IPS-15b (cell line): ENCODE measurements around the gene OXLD1.

Experiments used
- H3K27me3 ChIP-seq: one replicate; pipeline ENCODE4 v1.6.1; 2013; ENCODE audit warnings: low read length; ENCODE audit not compliant: control insufficient read depth, insufficient read depth
- H3K36me3 ChIP-seq: one replicate; pipeline ENCODE4 v1.6.1; 2013; ENCODE audit warnings: low read length; ENCODE audit not compliant: control insufficient read depth, insufficient read depth
- H3K4me1 ChIP-seq: one replicate; pipeline ENCODE4 v1.6.1; 2013; ENCODE audit warnings: mild to moderate bottlenecking, low read length; ENCODE audit not compliant: control insufficient read depth, insufficient read depth
- H3K4me3 ChIP-seq: one replicate; pipeline ENCODE4 v1.5.1; 2013; ENCODE audit warnings: low read depth, low read length
- H3K9ac ChIP-seq: one replicate; pipeline ENCODE4 v1.6.1; 2013; ENCODE audit warnings: low read depth, mild to moderate bottlenecking, low read length
- H3K9me3 ChIP-seq: one replicate; pipeline ENCODE4 v1.6.1; 2013; ENCODE audit warnings: mild to moderate bottlenecking, low read length; ENCODE audit not compliant: control insufficient read depth, insufficient read depth

Gene OXLD1

GRCh38 chr17:81666342-81667191 is at the start of gene OXLD1, which contains the start of gene CCDC137:
TSS of gene OXLD1 (minus strand) at chr17:81666605. CDS start at chr17:81666577, 28 bp downstream.
TSS of gene CCDC137 (plus strand) at chr17:81666737. CDS start at chr17:81666767, 30 bp downstream.
- Histone ChIP-seq H3K4me1 (peaks cover 4% of the 10 kb centered on the region), H3K36me3 (peaks cover 31% of the 10 kb centered on the region), H3K9me3 (no peaks in the 10 kb centered on the region), H3K27me3 (no peaks in the 10 kb centered on the region), H3K9ac (peak within 1 kb of the TSS; percentile 89), H3K4me3 (peak within 1 kb of the TSS; percentile 96)

- Histone ChIP-seq H3K9ac (no peak overlapping the region), H3K4me3 (no peak overlapping the region), H3K9me3 (no peaks in the 10 kb centered on the region), H3K4me1 (peaks cover 2% of the 10 kb centered on the region), H3K36me3 (peaks cover 36% of the 10 kb centered on the region), H3K27me3 (no peaks in the 10 kb centered on the region)
Measured at GRCh38 chr17:81715107-81715871, 48.9 kb upstream of the OXLD1 start.

- Histone ChIP-seq H3K9me3 (no peaks in the 10 kb centered on the region), H3K4me3 (no peak overlapping the region), H3K9ac (no peak overlapping the region), H3K36me3 (peaks cover 35% of the 10 kb centered on the region), H3K27me3 (no peaks in the 10 kb centered on the region), H3K4me1 (peaks cover 2% of the 10 kb centered on the region)
Measured at GRCh38 chr17:81714412-81715106, 48.2 kb upstream of the OXLD1 start.

- no peak overlapping the region for H3K9ac ChIP-seq
- H3K9me3 ChIP-seq: no peaks in the 10 kb centered on the region
- H3K4me1 ChIP-seq: peaks cover 2% of the 10 kb centered on the region
- no peaks in the 10 kb centered on the region for H3K27me3 ChIP-seq
- peak overlapping the region; percentile 48 for H3K4me3 ChIP-seq
- H3K36me3 ChIP-seq: peaks cover 31% of the 10 kb centered on the region
Measured at GRCh38 chr17:81713556-81714411, 47.4 kb upstream of the OXLD1 start.

GRCh38 chr17:81713004-81713555 is 46.7 kb upstream of the OXLD1 start:
- Histone ChIP-seq H3K9ac (peak overlapping the region; percentile 54), H3K4me3 (peak overlapping the region; percentile 48), H3K9me3 (no peaks in the 10 kb centered on the region), H3K36me3 (peaks cover 33% of the 10 kb centered on the region), H3K4me1 (peaks cover 2% of the 10 kb centered on the region), H3K27me3 (no peaks in the 10 kb centered on the region)

- Histone ChIP-seq H3K9me3 (no peaks in the 10 kb centered on the region), H3K36me3 (peaks cover 32% of the 10 kb centered on the region), H3K4me1 (peaks cover 2% of the 10 kb centered on the region), H3K27me3 (no peaks in the 10 kb centered on the region), H3K9ac (peak overlapping the region; percentile 54), H3K4me3 (peak overlapping the region; percentile 48)
Measured at GRCh38 chr17:81712468-81713003, 46.1 kb upstream of the OXLD1 start.

GRCh38 chr17:81711814-81712467 is 45.5 kb upstream of the OXLD1 start, which contains the start of gene SLC25A10:
TSS of gene SLC25A10 (plus strand) at chr17:81712284. CDS start at chr17:81712427, 143 bp downstream.
- Histone ChIP-seq H3K4me3 (peak within 1 kb of the TSS; percentile 65), H3K36me3 (peaks cover 33% of the 10 kb centered on the region), H3K9me3 (no peaks in the 10 kb centered on the region), H3K9ac (peak within 1 kb of the TSS; percentile 79), H3K27me3 (no peaks in the 10 kb centered on the region), H3K4me1 (peaks cover 2% of the 10 kb centered on the region)

- Histone ChIP-seq H3K4me3 (peak overlapping the region; percentile 65), H3K27me3 (no peaks in the 10 kb centered on the region), H3K36me3 (peaks cover 33% of the 10 kb centered on the region), H3K9me3 (no peaks in the 10 kb centered on the region), H3K4me1 (peaks cover 2% of the 10 kb centered on the region), H3K9ac (peak overlapping the region; percentile 79)
Measured at GRCh38 chr17:81710514-81711308, 44.3 kb upstream of the OXLD1 start.

GRCh38 chr17:81708739-81709185 is 42.4 kb upstream of the OXLD1 start:
- no peak overlapping the region for H3K4me3 ChIP-seq
- H3K9me3 ChIP-seq: no peaks in the 10 kb centered on the region
- H3K36me3 ChIP-seq: peaks cover 34% of the 10 kb centered on the region
- H3K9ac ChIP-seq: no peak overlapping the region
- H3K27me3 ChIP-seq: no peaks in the 10 kb centered on the region
- H3K4me1 ChIP-seq: peaks cover 2% of the 10 kb centered on the region
